Measurements from ENCODE around the gene UNC45A.
"Not testable (repeated sequence)": the region's sequence is repeated elsewhere in the genome, so short reads cannot be mapped to it uniquely, and the experiment has no call there.

DNA sequence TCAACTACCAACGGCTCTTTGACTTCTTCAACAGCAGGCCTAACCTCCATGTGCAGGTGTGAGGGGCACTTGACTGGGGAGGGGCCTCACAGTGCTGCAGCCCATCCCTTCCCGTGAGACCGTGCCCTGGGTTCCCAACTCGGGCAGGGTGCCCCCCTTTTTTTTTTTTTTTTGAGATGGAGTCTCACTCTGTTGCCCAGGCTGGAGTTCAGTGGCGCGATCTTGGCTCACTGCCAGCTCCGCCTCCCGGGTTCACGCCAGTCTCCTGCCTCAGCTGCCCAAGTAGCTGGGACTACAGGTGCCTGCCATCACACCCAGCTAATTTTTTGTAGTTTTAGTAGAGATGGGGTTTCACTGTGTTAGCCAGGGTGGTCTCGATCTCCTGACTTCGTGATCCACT, 25.6 kb upstream of the UNC45A start:
- TF ChIP-seq CTCF (conservative IDR thresholded peaks at IDR 0.05; ENCODE audit: low read depth, low read length); CEBPB (IDR thresholded peaks at IDR 0.05; ENCODE audit: low read depth, low read length); POLR2A (IDR thresholded peaks at IDR 0.05; ENCODE audit: low read depth, low read length); NFE2L2 (IDR thresholded peaks at IDR 0.05; ENCODE audit: low read depth, low read length); MXI1 (IDR thresholded peaks at IDR 0.05; ENCODE audit: borderline replicate concordance, low read depth, low read length); USF2 (IDR thresholded peaks at IDR 0.05; ENCODE audit: low read depth, low read length); FOS (IDR thresholded peaks at IDR 0.05; ENCODE audit: low read depth, low read length); SMC3 (IDR thresholded peaks at IDR 0.05; ENCODE audit: low read depth, low read length); RFX5 (IDR thresholded peaks at IDR 0.05; ENCODE audit: low read depth, low read length); RAD21 (IDR thresholded peaks at IDR 0.05; ENCODE audit: low read length); MAFK (IDR thresholded peaks at IDR 0.05; ENCODE audit: low read depth, low read length); BHLHE40 (IDR thresholded peaks at IDR 0.05; ENCODE audit: low read depth, low read length); MAZ (IDR thresholded peaks at IDR 0.05; ENCODE audit: borderline replicate concordance, low read depth, low read length): not testable (repeated sequence)
- TF ChIP-seq, protein P1, sequence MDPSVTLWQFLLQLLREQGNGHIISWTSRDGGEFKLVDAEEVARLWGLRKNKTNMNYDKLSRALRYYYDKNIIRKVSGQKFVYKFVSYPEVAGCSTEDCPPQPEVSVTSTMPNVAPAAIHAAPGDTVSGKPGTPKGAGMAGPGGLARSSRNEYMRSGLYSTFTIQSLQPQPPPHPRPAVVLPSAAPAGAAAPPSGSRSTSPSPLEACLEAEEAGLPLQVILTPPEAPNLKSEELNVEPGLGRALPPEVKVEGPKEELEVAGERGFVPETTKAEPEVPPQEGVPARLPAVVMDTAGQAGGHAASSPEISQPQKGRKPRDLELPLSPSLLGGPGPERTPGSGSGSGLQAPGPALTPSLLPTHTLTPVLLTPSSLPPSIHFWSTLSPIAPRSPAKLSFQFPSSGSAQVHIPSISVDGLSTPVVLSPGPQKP (IDR thresholded peaks at IDR 0.05; ENCODE audit: borderline replicate concordance, low read depth, low read length): not testable (repeated sequence)

Data from IMR-90 (cell line).